HL-60 (cell line): Measurements from ENCODE around the gene GLT8D1.

ENCODE experiments used
- GABPA ChIP-seq: IDR thresholded peaks from 2 replicates; pipeline ENCODE4 v1.6.1; 2012; ENCODE audit warnings: low read depth
- POLR2AphosphoS5 ChIP-seq: IDR thresholded peaks from 2 replicates; pipeline ENCODE4 v1.6.1; 2012; ENCODE audit warnings: low read depth
- SPI1 ChIP-seq: IDR thresholded peaks from 2 replicates; pipeline ENCODE4 v1.6.1; 2012; ENCODE audit warnings: low read depth, mild to moderate bottlenecking, borderline replicate concordance
- TF ChIP-seq, protein P1 (sequence below): IDR thresholded peaks from one replicate; pipeline ENCODE4 v1.5.1; 2011; ENCODE audit warnings: low read length, control low read depth, inconsistent platforms; ENCODE audit not compliant: insufficient read depth
- TF ChIP-seq, protein P2 (sequence below): IDR thresholded peaks from 2 replicates; pipeline ENCODE4 v1.6.1; 2012; ENCODE audit warnings: low read depth; ENCODE audit not compliant: insufficient replicate concordance

DNA sequence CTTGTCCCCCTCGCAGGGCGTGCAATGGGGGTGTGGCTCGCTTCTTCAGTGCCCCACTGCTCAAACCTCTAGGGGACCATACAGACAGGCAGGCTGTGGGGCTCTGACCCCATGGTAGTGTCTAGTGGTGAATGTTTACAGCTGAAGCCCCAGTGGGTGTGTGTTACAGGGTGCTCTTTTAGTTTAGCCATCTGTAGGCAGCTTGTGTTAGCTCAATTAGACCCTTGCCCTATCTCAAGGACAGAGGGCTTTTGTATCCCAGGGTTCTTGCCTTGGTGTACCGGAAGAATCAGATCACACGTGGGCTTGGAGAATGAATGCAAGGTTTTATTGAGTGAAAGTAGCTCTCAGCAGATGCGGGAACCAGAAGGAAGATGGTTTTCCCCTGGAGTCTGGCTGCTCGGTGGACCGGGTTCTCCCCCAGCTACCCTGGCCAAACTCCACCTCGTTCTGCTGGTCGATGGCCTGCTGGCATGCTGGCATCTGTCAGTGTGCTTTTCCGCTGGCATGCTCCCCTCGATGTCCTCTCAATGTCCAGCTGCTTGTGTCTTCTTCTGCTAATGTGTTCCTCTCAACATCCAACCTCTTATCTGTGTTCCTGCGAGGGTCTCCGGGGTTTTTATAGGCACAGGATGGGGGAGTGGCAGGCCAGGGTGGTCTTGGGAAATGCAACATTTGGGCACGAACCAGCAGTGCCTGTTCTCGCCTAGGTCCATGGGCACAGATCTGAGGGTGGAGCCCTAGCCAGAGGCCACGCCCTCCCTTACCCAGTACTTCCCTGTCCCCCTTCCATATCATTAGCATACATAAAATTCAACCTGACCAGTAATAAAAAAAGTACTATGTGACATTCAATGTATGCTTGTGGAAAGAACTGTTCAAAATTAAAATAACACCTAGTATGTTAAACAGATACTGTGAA lies 7.0 kb upstream of the GLT8D1 start:
- TF ChIP-seq POLR2AphosphoS5, result no peak
- TF ChIP-seq, protein P1, sequence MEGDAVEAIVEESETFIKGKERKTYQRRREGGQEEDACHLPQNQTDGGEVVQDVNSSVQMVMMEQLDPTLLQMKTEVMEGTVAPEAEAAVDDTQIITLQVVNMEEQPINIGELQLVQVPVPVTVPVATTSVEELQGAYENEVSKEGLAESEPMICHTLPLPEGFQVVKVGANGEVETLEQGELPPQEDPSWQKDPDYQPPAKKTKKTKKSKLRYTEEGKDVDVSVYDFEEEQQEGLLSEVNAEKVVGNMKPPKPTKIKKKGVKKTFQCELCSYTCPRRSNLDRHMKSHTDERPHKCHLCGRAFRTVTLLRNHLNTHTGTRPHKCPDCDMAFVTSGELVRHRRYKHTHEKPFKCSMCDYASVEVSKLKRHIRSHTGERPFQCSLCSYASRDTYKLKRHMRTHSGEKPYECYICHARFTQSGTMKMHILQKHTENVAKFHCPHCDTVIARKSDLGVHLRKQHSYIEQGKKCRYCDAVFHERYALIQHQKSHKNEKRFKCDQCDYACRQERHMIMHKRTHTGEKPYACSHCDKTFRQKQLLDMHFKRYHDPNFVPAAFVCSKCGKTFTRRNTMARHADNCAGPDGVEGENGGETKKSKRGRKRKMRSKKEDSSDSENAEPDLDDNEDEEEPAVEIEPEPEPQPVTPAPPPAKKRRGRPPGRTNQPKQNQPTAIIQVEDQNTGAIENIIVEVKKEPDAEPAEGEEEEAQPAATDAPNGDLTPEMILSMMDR, result no peak
- TF ChIP-seq, protein P2, sequence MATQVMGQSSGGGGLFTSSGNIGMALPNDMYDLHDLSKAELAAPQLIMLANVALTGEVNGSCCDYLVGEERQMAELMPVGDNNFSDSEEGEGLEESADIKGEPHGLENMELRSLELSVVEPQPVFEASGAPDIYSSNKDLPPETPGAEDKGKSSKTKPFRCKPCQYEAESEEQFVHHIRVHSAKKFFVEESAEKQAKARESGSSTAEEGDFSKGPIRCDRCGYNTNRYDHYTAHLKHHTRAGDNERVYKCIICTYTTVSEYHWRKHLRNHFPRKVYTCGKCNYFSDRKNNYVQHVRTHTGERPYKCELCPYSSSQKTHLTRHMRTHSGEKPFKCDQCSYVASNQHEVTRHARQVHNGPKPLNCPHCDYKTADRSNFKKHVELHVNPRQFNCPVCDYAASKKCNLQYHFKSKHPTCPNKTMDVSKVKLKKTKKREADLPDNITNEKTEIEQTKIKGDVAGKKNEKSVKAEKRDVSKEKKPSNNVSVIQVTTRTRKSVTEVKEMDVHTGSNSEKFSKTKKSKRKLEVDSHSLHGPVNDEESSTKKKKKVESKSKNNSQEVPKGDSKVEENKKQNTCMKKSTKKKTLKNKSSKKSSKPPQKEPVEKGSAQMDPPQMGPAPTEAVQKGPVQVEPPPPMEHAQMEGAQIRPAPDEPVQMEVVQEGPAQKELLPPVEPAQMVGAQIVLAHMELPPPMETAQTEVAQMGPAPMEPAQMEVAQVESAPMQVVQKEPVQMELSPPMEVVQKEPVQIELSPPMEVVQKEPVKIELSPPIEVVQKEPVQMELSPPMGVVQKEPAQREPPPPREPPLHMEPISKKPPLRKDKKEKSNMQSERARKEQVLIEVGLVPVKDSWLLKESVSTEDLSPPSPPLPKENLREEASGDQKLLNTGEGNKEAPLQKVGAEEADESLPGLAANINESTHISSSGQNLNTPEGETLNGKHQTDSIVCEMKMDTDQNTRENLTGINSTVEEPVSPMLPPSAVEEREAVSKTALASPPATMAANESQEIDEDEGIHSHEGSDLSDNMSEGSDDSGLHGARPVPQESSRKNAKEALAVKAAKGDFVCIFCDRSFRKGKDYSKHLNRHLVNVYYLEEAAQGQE, result no peak
- no peak for TF ChIP-seq SPI1
- TF ChIP-seq GABPA, result no peak
